H9 (cell line): Measurements from ENCODE around the gene CHIT1. TPM values are rescaled to one million over a fixed set of nuclear protein-coding genes. Genes with fewer than 3 reads are reported as not detected.

Experiments
- DNase-seq: peaks from one replicate; pipeline ENCODE4 v3.0.0-alpha.2; 2017
- H2AFZ ChIP-seq: one replicate; pipeline ENCODE4 v1.6.1; 2013; ENCODE audit warnings: mild to moderate bottlenecking, low read length, control low read depth, moderate library complexity
- H2AK5ac ChIP-seq: 2 replicates; pipeline ENCODE4 v1.6.1; 2013; ENCODE audit warnings: low read length, control low read depth, mixed read lengths; ENCODE audit not compliant: insufficient read length
- H2BK120ac ChIP-seq: one replicate; pipeline ENCODE4 v1.6.1; 2013; ENCODE audit warnings: low read depth, mild to moderate bottlenecking, low read length, control low read depth, inconsistent platforms; ENCODE audit not compliant: poor library complexity, severe bottlenecking
- H2BK12ac ChIP-seq: 2 replicates; pipeline ENCODE4 v1.6.1; 2013; ENCODE audit warnings: low read length, control low read depth, mixed read lengths, low read depth; ENCODE audit not compliant: insufficient read length
- H2BK15ac ChIP-seq: 2 replicates; pipeline ENCODE4 v1.6.1; 2013; ENCODE audit warnings: low read depth, low read length, control low read depth
- H2BK20ac ChIP-seq: one replicate; pipeline ENCODE4 v1.6.1; 2013; ENCODE audit warnings: low read depth, mild to moderate bottlenecking, low read length, control low read depth, inconsistent platforms; ENCODE audit not compliant: poor library complexity, severe bottlenecking
- H2BK5ac ChIP-seq: 2 replicates; pipeline ENCODE4 v1.6.1; 2013; ENCODE audit warnings: low read length, control low read depth, mixed read lengths; ENCODE audit not compliant: insufficient read length
- H3K14ac ChIP-seq: 2 replicates; pipeline ENCODE4 v1.6.1; 2013; ENCODE audit warnings: low read length, control low read depth; ENCODE audit not compliant: insufficient read depth
- H3K18ac ChIP-seq: 2 replicates; pipeline ENCODE4 v1.6.1; 2013; ENCODE audit warnings: low read depth, mild to moderate bottlenecking, mixed read lengths, low read length, control low read depth; ENCODE audit not compliant: insufficient read length
- H3K23ac ChIP-seq: 2 replicates; pipeline ENCODE4 v1.6.1; 2013; ENCODE audit warnings: low read length, control low read depth, mixed read lengths, low read depth; ENCODE audit not compliant: insufficient read length
- H3K23me2 ChIP-seq: 2 replicates; pipeline ENCODE4 v1.6.1; 2013; ENCODE audit warnings: low read depth, mild to moderate bottlenecking, mixed read lengths, low read length, control low read depth; ENCODE audit not compliant: insufficient read length, poor library complexity, severe bottlenecking
- H3K27ac ChIP-seq: 2 replicates; pipeline ENCODE4 v1.5.1; 2013; ENCODE audit warnings: low read length, control low read depth, mixed read lengths, low read depth; ENCODE audit not compliant: insufficient read length
- H3K27me3 ChIP-seq: 2 replicates; pipeline ENCODE4 v1.6.1; 2013; ENCODE audit warnings: low read length, control low read depth, inconsistent platforms; ENCODE audit not compliant: insufficient read depth
- H3K4ac ChIP-seq: 2 replicates; pipeline ENCODE4 v1.6.1; 2013; ENCODE audit warnings: low read depth, mild to moderate bottlenecking, control low read depth, inconsistent platforms, low read length, moderate library complexity
- H3K4me1 ChIP-seq: 2 replicates; pipeline ENCODE4 v1.6.1; 2013; ENCODE audit warnings: low read length, control low read depth, inconsistent platforms; ENCODE audit not compliant: insufficient read depth
- H3K4me2 ChIP-seq: 2 replicates; pipeline ENCODE4 v1.6.1; 2013; ENCODE audit warnings: low read length, control low read depth, mixed read lengths; ENCODE audit not compliant: insufficient read length, insufficient read depth
- H3K56ac ChIP-seq: 2 replicates; pipeline ENCODE4 v1.6.1; 2013; ENCODE audit warnings: low read depth, mild to moderate bottlenecking, mixed read lengths, low read length, control low read depth; ENCODE audit not compliant: insufficient read length
- H3K79me1 ChIP-seq: 2 replicates; pipeline ENCODE4 v1.6.1; 2013; ENCODE audit warnings: low read depth, mild to moderate bottlenecking, moderate library complexity, low read length, control low read depth, inconsistent platforms; ENCODE audit not compliant: insufficient read depth, poor library complexity, severe bottlenecking
- H3K79me2 ChIP-seq: 2 replicates; pipeline ENCODE4 v1.6.1; 2013; ENCODE audit warnings: low read length, control low read depth, inconsistent platforms; ENCODE audit not compliant: insufficient read depth
- H3K9ac ChIP-seq: 2 replicates; pipeline ENCODE4 v1.6.1; 2013; ENCODE audit warnings: low read length, control low read depth, mixed read lengths; ENCODE audit not compliant: insufficient read length; ENCODE audit errors: extremely low read depth
- H3K9me3 ChIP-seq: one replicate; pipeline ENCODE4 v1.6.1; 2013; ENCODE audit warnings: low read depth, low read length, inconsistent platforms; ENCODE audit not compliant: control insufficient read depth
- H3T11ph ChIP-seq: one replicate; pipeline ENCODE4 v1.6.1; 2013; ENCODE audit warnings: mild to moderate bottlenecking, low read length, control low read depth, inconsistent platforms
- H4K20me1 ChIP-seq: one replicate; pipeline ENCODE4 v1.6.1; 2013; ENCODE audit not compliant: control insufficient read depth, insufficient read length, insufficient read depth
- H4K5ac ChIP-seq: 2 replicates; pipeline ENCODE4 v1.6.1; 2013; ENCODE audit warnings: low read depth, mild to moderate bottlenecking, mixed read lengths, low read length, control low read depth; ENCODE audit not compliant: insufficient read length
- H4K8ac ChIP-seq: replicated peaks from 2 replicates; pipeline ENCODE4 v1.6.1; 2013; ENCODE audit warnings: low read length, control low read depth, mixed read lengths, low read depth; ENCODE audit not compliant: insufficient read length
- H4K91ac ChIP-seq: 2 replicates; pipeline ENCODE4 v1.6.1; 2013; ENCODE audit warnings: low read depth, mild to moderate bottlenecking, moderate library complexity, mixed read lengths, low read length, control low read depth; ENCODE audit not compliant: insufficient read length
- H3K27ac Mint-ChIP-seq, 3 experiments: 2 replicates in 2 of 3; 3 replicates in 1 of 3; pipeline ENCODE4 v1.8.0; 2020 to 2021; ENCODE audit warnings: mixed read lengths in 3 of 3, mild to moderate bottlenecking in 1 of 3, moderate library complexity in 1 of 3
- H3K27me3 Mint-ChIP-seq: 2 replicates; pipeline ENCODE4 v1.8.0; 2021; ENCODE audit warnings: low read depth, mild to moderate bottlenecking, moderate library complexity, mixed read lengths
- H3K36me3 Mint-ChIP-seq, 3 experiments: 2 replicates in 2 of 3; 3 replicates in 1 of 3; pipeline ENCODE4 v1.8.0; 2020 to 2021; ENCODE audit warnings: low read depth in 3 of 3, mixed read lengths in 3 of 3; ENCODE audit not compliant: insufficient read depth in 1 of 3
- H3K4me1 Mint-ChIP-seq, 2 experiments: 2 replicates each; pipeline ENCODE4 v1.8.0; 2020; ENCODE audit warnings: mixed read lengths in 2 of 2
- H3K4me3 Mint-ChIP-seq, 2 experiments: 2 replicates in 1 of 2; 3 replicates in 1 of 2; pipeline ENCODE4 v1.8.0; 2020 to 2021; ENCODE audit warnings: mild to moderate bottlenecking in 2 of 2, mixed read lengths in 2 of 2, moderate library complexity in 1 of 2
- H3K9me3 Mint-ChIP-seq, 2 experiments: 2 replicates in 1 of 2; 3 replicates in 1 of 2; pipeline ENCODE4 v1.8.0; 2020; ENCODE audit warnings: mild to moderate bottlenecking in 2 of 2, mixed read lengths in 2 of 2, moderate library complexity in 1 of 2
- CTCF ChIP-seq: fragments of 200-600 bp; sonication (generic); conservative IDR thresholded peaks from 3 replicates; pipeline ENCODE4 v1.8.0; 2021; ENCODE audit warnings: antibody characterized with exemption, mild to moderate bottlenecking
- WGBS: extraction: QIAGEN DNeasy Blood & Tissue Kit; methylation state at CpG from one replicate; pipeline ENCODE4 v1.1.7; 2013; ENCODE audit warnings: missing lambda C conversion rate, low lambda C conversion rate, mixed read lengths; ENCODE audit not compliant: insufficient read length; ENCODE audit errors: extremely low coverage; 5-methylcytosine and 5-hydroxymethylcytosine counted together
- total RNA-seq: library from RNA; stranded (reverse); gene quantifications from 2 replicates; pipeline ENCODE4 v1.2.1, GENCODE V29; 2021

CHIT1 gene
- total RNA-seq, 1 experiment from 2014 or later: not detected

- TF ChIP-seq CTCF: no peak
- Mint-ChIP-seq H3K4me3 (no peak overlapping the region), H3K36me3 (no peaks in the 10 kb centered on the region), H3K4me1 (peaks cover 27% of the 10 kb centered on the region in 2 experiments), H3K27me3 (peaks cover 4% of the 10 kb centered on the region; the same call in 1 of the 2 replicates), H3K9me3 (no peaks in the 10 kb centered on the region), H3K27ac (peak overlapping the region in 1 of 3 experiments; percentile 57; a peak in 1 of 7 replicates)
- no CpG with 5 or more reads among the region's 5 CpGs for WGBS
- Histone ChIP-seq H3K9me3 (no peaks in the 10 kb centered on the region), H3K18ac (no peak overlapping the region), H3K4me1 (no peaks in the 10 kb centered on the region), H3K79me2 (no peaks in the 10 kb centered on the region), H2BK5ac (no peak overlapping the region), H3K4me2 (no peak overlapping the region), H2BK15ac (no peak overlapping the region), H2BK120ac (no peak overlapping the region), H3K56ac (no peak overlapping the region), H3K79me1 (no peaks in the 10 kb centered on the region), H3K27me3 (no peaks in the 10 kb centered on the region), H3K14ac (no peak overlapping the region), H3K27ac (no peak overlapping the region), H2AK5ac (no peak overlapping the region), H3T11ph (no peak overlapping the region), H4K20me1 (no peaks in the 10 kb centered on the region), H2AFZ (no peak overlapping the region), H4K8ac (no peak overlapping the region), H3K23me2 (no peaks in the 10 kb centered on the region), H4K5ac (no peak overlapping the region), H3K4ac (no peak overlapping the region), H2BK12ac (no peak overlapping the region), H4K91ac (no peak overlapping the region), H3K9ac (no peak overlapping the region), H2BK20ac (no peak overlapping the region), H3K23ac (no peak overlapping the region)
- DNase-seq: no peak
These were observed 55.9 kb downstream of the CHIT1 start for GRCh38 chr1:203173566-203173965.
